Measurements from ENCODE around the gene GPRIN1. TPM values are rescaled to one million over a fixed set of nuclear protein-coding genes. Genes with fewer than 3 reads are reported as not detected.

GPRIN1 gene
- total RNA-seq, 1 donor from 2014 or later, result 0.18 TPM

GRCh38 chr5:176625512-176625911, 15.6 kb upstream of the GPRIN1 start:
- no peak for ATAC-seq

GRCh38 chr5:176624938-176625337, 15.0 kb upstream of the GPRIN1 start:
- ATAC-seq (no peak), DNase-seq (ENCODE audit: low spot score) (no peak)

More at GRCh38 chr5:176625512-176625911, 15.6 kb upstream of the GPRIN1 start:
- DNase-seq (ENCODE audit: low spot score), result no peak

- no peak for DNase-seq (ENCODE audit: low spot score)
- ATAC-seq, result no peak
Observed at GRCh38 chr5:176624142-176624541, 14.2 kb upstream of the GPRIN1 start.

GRCh38 chr5:176621661-176622079, 11.7 kb upstream of the GPRIN1 start:
- no peak for DNase-seq (ENCODE audit: low spot score)
- no peak for ATAC-seq

- peak; percentile 34 for ATAC-seq
- DNase-seq (ENCODE audit: low spot score), result no peak
Observed at GRCh38 chr5:176620333-176620981, 10.5 kb upstream of the GPRIN1 start.

GRCh38 chr5:176619569-176620332, 9.8 kb upstream of the GPRIN1 start:
- no peak for DNase-seq (ENCODE audit: low spot score)

GRCh38 chr5:176619203-176619568, 9.2 kb upstream of the GPRIN1 start:
- peak; percentile 56 for ATAC-seq
- no peak for DNase-seq (ENCODE audit: low spot score)

More at GRCh38 chr5:176619569-176620332, 9.8 kb upstream of the GPRIN1 start:
- no peak for ATAC-seq

- DNase-seq (ENCODE audit: low spot score) (no peak), ATAC-seq (no peak)
Observed at GRCh38 chr5:176618783-176619182, 8.8 kb upstream of the GPRIN1 start.

- DNase-seq (ENCODE audit: low spot score) (no peak), ATAC-seq (no peak)
Observed at GRCh38 chr5:176616511-176616910, 6.6 kb upstream of the GPRIN1 start.

GRCh38 chr5:176614805-176615478, 5.0 kb upstream of the GPRIN1 start:
- no peak for ATAC-seq
- no peak for DNase-seq (ENCODE audit: low spot score)

GRCh38 chr5:176612855-176613254, 2.9 kb upstream of the GPRIN1 start:
- DNase-seq (ENCODE audit: low spot score) (no peak), ATAC-seq (no peak)

- ATAC-seq (no peak), DNase-seq (ENCODE audit: low spot score) (no peak)
Observed at GRCh38 chr5:176612008-176612407, 2.1 kb upstream of the GPRIN1 start.

- peak; percentile 63 for DNase-seq (ENCODE audit: low spot score)
- peak; percentile 65 for ATAC-seq
Observed at GRCh38 chr5:176611435-176611834, 1.5 kb upstream of the GPRIN1 start.

- ATAC-seq, result no peak
- DNase-seq (ENCODE audit: low spot score), result no peak
Observed at GRCh38 chr5:176610435-176610773, 448 bp upstream of the GPRIN1 start.

GRCh38 chr5:176608937-176609723, 826 bp downstream of the GPRIN1 start:
- no peak for DNase-seq (ENCODE audit: low spot score)
- ATAC-seq, result no peak

- ATAC-seq, result no peak
- DNase-seq (ENCODE audit: low spot score), result no peak
Observed at GRCh38 chr5:176608142-176608705, 1.7 kb downstream of the GPRIN1 start.

- ATAC-seq (no peak), DNase-seq (ENCODE audit: low spot score) (no peak)
Observed at GRCh38 chr5:176606875-176607274, 3.1 kb downstream of the GPRIN1 start.

GRCh38 chr5:176606032-176606431, 3.9 kb downstream of the GPRIN1 start:
- no peak for ATAC-seq
- DNase-seq (ENCODE audit: low spot score), result no peak

- ATAC-seq (no peak), DNase-seq (ENCODE audit: low spot score) (no peak)
Observed at GRCh38 chr5:176603091-176603490, 6.9 kb downstream of the GPRIN1 start.

- no peak for ATAC-seq
- DNase-seq (ENCODE audit: low spot score), result no peak
Observed at GRCh38 chr5:176601901-176602482, 8.0 kb downstream of the GPRIN1 start.

Data from left lobe of liver (tissue), 2 donors.